Kidney tubule cell (primary cell): ENCODE results near the gene CATSPER4.
"Not testable (repeated sequence)": the region's sequence is repeated elsewhere in the genome, so short reads cannot be mapped to it uniquely, and the experiment has no call there.

Experiments used
- DNase-seq: peaks from one replicate; pipeline ENCODE4 v3.0.0-alpha.2; 2018; ENCODE audit warnings: low spot score

Gene CATSPER4

GRCh38 chr1:26195805-26196204 is 5.4 kb downstream of the CATSPER4 start:
- DNase-seq: no peak

GRCh38 chr1:26197301-26197700 is 6.9 kb downstream of the CATSPER4 start:
- no peak for DNase-seq

GRCh38 chr1:26197813-26198212 is 7.4 kb downstream of the CATSPER4 start:
- no peak for DNase-seq

- no peak for DNase-seq
Measured at GRCh38 chr1:26200413-26200812, 10.0 kb downstream of the CATSPER4 start.

GRCh38 chr1:26203642-26204318 is 13.4 kb downstream of the CATSPER4 start:
- no peak for DNase-seq

- peak; percentile 8 for DNase-seq
Measured at GRCh38 chr1:26210147-26210870, 19.9 kb downstream of the CATSPER4 start.

GRCh38 chr1:26212726-26213125 is 22.3 kb downstream of the CATSPER4 start:
- DNase-seq: no peak

- no peak for DNase-seq
Measured at GRCh38 chr1:26213335-26213905, 23.0 kb downstream of the CATSPER4 start.

GRCh38 chr1:26215246-26215645 is 24.8 kb downstream of the CATSPER4 start:
- no peak for DNase-seq

GRCh38 chr1:26218906-26219494 is 28.6 kb downstream of the CATSPER4 start:
- peak; percentile 82 for DNase-seq

- DNase-seq: no peak
Measured at GRCh38 chr1:26220199-26220912, 30.0 kb downstream of the CATSPER4 start.

- DNase-seq: no peak
Measured at GRCh38 chr1:26221094-26221493, 30.7 kb downstream of the CATSPER4 start.

GRCh38 chr1:26224606-26225005 is 34.2 kb downstream of the CATSPER4 start:
- DNase-seq: no peak

GRCh38 chr1:26225033-26225831 is 34.8 kb downstream of the CATSPER4 start:
- peak; percentile 55 for DNase-seq

- DNase-seq: not testable (repeated sequence)
Measured at GRCh38 chr1:26230682-26231081, 40.3 kb downstream of the CATSPER4 start.

- DNase-seq: peak; percentile 98
Measured at GRCh38 chr1:26233903-26234643, 43.7 kb downstream of the CATSPER4 start, which contains the start of gene CEP85. Gene CEP85 (plus strand): TSS chr1:26234200. CDS start chr1:26239784, 5,584 bp downstream.

GRCh38 chr1:26234644-26235370 is 44.4 kb downstream of the CATSPER4 start:
- DNase-seq: peak; percentile 32

GRCh38 chr1:26237230-26237966 is 47.0 kb downstream of the CATSPER4 start:
- DNase-seq: no peak

GRCh38 chr1:26239936-26240335 is 49.5 kb downstream of the CATSPER4 start:
- DNase-seq: no peak
